Osteocyte (in vitro differentiated cells): Measurements from ENCODE around the gene RASSF10. TPM values are rescaled to one million over a fixed set of nuclear protein-coding genes. Genes with fewer than 3 reads are reported as not detected.

Source experiments
- DNase-seq: peaks from one replicate; pipeline ENCODE4 v3.0.0; 2021; ENCODE audit warnings: mixed read lengths; ENCODE audit not compliant: unreplicated experiment; ENCODE audit errors: extremely low spot score
- H3K27ac Mint-ChIP-seq: one replicate; pipeline ENCODE4 v1.8.0; 2021; ENCODE audit warnings: mild to moderate bottlenecking, mixed read lengths; ENCODE audit not compliant: unreplicated experiment
- H3K27me3 Mint-ChIP-seq: one replicate; pipeline ENCODE4 v1.8.0; 2021; ENCODE audit warnings: mixed read lengths; ENCODE audit not compliant: unreplicated experiment
- H3K36me3 Mint-ChIP-seq: one replicate; pipeline ENCODE4 v1.8.0; 2021; ENCODE audit warnings: mixed read lengths; ENCODE audit not compliant: unreplicated experiment
- H3K4me1 Mint-ChIP-seq: one replicate; pipeline ENCODE4 v1.8.0; 2021; ENCODE audit warnings: mixed read lengths; ENCODE audit not compliant: unreplicated experiment
- H3K4me3 Mint-ChIP-seq: one replicate; pipeline ENCODE4 v1.8.0; 2021; ENCODE audit warnings: mild to moderate bottlenecking, moderate library complexity, mixed read lengths; ENCODE audit not compliant: unreplicated experiment
- H3K9me3 Mint-ChIP-seq: one replicate; pipeline ENCODE4 v1.8.0; 2021; ENCODE audit warnings: mixed read lengths; ENCODE audit not compliant: unreplicated experiment
- CTCF ChIP-seq: fragments of 200-600 bp; sonication (generic); IDR thresholded peaks from 2 replicates; pipeline ENCODE4 v1.5.0; 2021; ENCODE audit warnings: antibody characterized with exemption, mild to moderate bottlenecking, moderate library complexity
- total RNA-seq: library from RNA; stranded (reverse); gene quantifications from 2 replicates; pipeline ENCODE4 v1.2.1, GENCODE V29; 2021

Gene RASSF10
- total RNA-seq, 1 donor from 2014 or later, result not detected

DNA sequence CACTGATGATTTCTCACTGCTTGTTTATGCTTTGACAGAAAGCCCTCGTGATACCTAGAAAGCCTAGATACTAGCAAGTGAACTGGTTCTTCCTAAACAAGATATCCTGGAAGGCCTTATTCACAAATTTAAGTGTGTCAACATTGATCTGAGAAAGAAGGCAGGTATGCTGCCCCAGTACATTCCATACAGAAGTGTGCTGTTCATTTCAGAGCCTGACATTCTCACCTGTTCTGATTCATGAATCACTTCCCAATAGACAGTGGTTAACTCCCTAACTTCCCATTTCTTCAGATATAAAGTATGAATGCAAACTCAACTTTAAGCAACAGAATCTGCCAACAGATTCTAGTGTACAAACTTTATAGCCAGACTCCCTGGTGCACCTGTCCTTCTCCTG lies 15.5 kb upstream of the RASSF10 start:
- Mint-ChIP-seq H3K9me3 (peaks cover 5% of the 10 kb centered on the region), H3K4me1 (no peaks in the 10 kb centered on the region), H3K36me3 (no peaks in the 10 kb centered on the region), H3K27ac (no peak overlapping the region), H3K4me3 (no peak overlapping the region), H3K27me3 (peaks cover 72% of the 10 kb centered on the region)
- no peak for TF ChIP-seq CTCF
- DNase-seq, result no peak

DNA sequence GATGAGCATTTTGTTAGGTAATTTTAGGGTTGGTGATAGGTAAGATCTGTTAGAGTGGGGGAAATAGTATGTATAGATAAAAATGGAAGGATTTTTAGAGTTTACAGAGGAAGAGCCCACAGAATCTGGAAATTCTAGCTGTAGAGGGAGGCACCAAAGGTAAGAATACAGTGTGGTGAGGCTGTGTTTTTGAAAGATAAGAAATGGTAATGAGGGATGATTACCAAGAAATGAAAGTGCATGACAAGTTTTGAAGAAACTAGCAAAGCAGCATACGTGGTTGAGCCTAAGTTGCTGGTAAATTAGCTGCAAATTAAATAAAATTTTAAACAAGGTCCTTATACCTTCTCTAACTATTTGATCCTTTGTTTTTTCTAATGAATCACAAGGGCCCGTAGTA lies 14.6 kb upstream of the RASSF10 start:
- Mint-ChIP-seq H3K9me3 (peaks cover 5% of the 10 kb centered on the region), H3K27ac (no peak overlapping the region), H3K27me3 (peaks cover 74% of the 10 kb centered on the region), H3K36me3 (no peaks in the 10 kb centered on the region), H3K4me1 (no peaks in the 10 kb centered on the region), H3K4me3 (no peak overlapping the region)
- DNase-seq, result no peak
- no peak for TF ChIP-seq CTCF

GRCh38 chr11:12995188-12995587 lies 13.9 kb upstream of the RASSF10 start:
- no peaks in the 10 kb centered on the region for H3K36me3 Mint-ChIP-seq
- peaks cover 5% of the 10 kb centered on the region for H3K9me3 Mint-ChIP-seq
- TF ChIP-seq CTCF, result no peak
- no peak overlapping the region for H3K4me3 Mint-ChIP-seq
- peaks cover 71% of the 10 kb centered on the region for H3K27me3 Mint-ChIP-seq
- H3K4me1 Mint-ChIP-seq, result no peaks in the 10 kb centered on the region
- no peak for DNase-seq
- no peak overlapping the region for H3K27ac Mint-ChIP-seq

DNA sequence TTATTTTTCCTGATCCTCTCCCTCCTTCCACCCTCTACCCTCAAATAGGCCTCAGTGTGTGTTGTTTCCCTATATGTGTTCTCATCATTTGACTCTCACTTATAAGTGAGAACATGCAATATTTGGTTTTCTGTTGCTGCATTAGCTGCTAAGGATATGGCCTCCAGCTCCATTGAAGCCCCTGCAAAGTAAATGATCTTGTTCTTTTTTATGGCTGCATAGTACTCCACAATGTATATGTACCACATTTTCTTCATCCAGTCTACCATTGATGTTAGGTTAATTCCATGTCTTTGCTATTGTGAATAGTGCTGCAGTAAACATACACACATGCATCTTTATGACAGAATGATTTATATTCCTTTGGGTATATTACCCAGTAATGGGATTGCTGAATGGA lies 13.3 kb upstream of the RASSF10 start:
- Mint-ChIP-seq H3K27ac (no peak overlapping the region), H3K27me3 (peaks cover 78% of the 10 kb centered on the region), H3K9me3 (peaks cover 5% of the 10 kb centered on the region), H3K36me3 (no peaks in the 10 kb centered on the region), H3K4me3 (no peak overlapping the region), H3K4me1 (no peaks in the 10 kb centered on the region)
- no peak for DNase-seq
- no peak for TF ChIP-seq CTCF

DNA sequence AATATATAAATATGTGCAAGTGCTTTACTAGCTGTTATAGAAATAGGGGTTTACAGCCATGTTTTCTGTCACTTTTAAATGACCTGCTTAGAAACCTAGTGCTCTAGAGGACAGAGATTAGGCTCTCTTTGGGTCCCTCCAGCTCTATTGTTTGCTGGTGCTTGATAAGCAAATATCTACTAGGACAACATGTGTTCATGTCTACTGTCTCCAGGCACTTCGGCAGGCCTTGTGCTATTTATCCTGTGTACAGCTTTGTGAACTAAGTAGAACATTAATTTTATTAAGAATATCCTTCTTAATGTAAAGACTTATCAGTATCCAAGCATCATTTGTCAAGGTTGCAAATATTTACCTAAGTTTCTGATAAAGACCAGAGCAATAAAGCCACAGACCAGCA lies 11.9 kb upstream of the RASSF10 start:
- TF ChIP-seq CTCF, result no peak
- no peak overlapping the region for H3K27ac Mint-ChIP-seq
- H3K27me3 Mint-ChIP-seq, result peaks cover 82% of the 10 kb centered on the region
- no peaks in the 10 kb centered on the region for H3K4me1 Mint-ChIP-seq
- H3K9me3 Mint-ChIP-seq, result peaks cover 5% of the 10 kb centered on the region
- H3K4me3 Mint-ChIP-seq, result no peak overlapping the region
- no peaks in the 10 kb centered on the region for H3K36me3 Mint-ChIP-seq
- no peak for DNase-seq
